Endothelial cell of umbilical vein (primary cell): ENCODE data around the gene GPR180. TPM values are rescaled to one million over a fixed set of nuclear protein-coding genes. Genes with fewer than 3 reads are reported as not detected.

Source experiments
- BruUV-seq: library from RNA; stranded (reverse); fragments of 400-500 nt; replicated peaks from 2 replicates; lab custom pipeline; 2021; lab: Mats Ljungman, UMichigan
- CTCF ChIA-PET: fragments of 300-600, 350-600 bp; sonication (Branson Sonifier 250); formaldehyde crosslinking; loops from one replicate; lab custom pipeline; 2021; ENCODE audit warnings: antibody characterized with exemption, inconsistent platforms; lab: Charles Lee
- POLR2A ChIA-PET: fragments of 300-600, 350-600 bp; sonication (Branson Sonifier 250); formaldehyde crosslinking; loops from one replicate; lab custom pipeline; 2021; ENCODE audit warnings: antibody characterized with exemption, inconsistent platforms; lab: Charles Lee
- DNase-seq: peaks from one replicate; pipeline ENCODE4 v3.0.0-alpha.2; 2011; ENCODE audit warnings: low read depth, low spot score
- FAIRE-seq: peaks from 2 replicates; lab custom pipeline; 2011; peaks lifted over from hg19 to GRCh38; lab: Jason Lieb, UNC
- H2AFZ ChIP-seq: 2 replicates; pipeline ENCODE4 v1.6.0; 2012; ENCODE audit warnings: low read depth, low read length, control low read depth, inconsistent platforms
- H3K27ac ChIP-seq: 2 replicates; pipeline ENCODE4 v1.5.1; 2011; ENCODE audit warnings: low read depth, mild to moderate bottlenecking, control low read depth, low read length, moderate library complexity; ENCODE audit not compliant: insufficient read depth
- H3K27me3 ChIP-seq, 2 experiments: 2 replicates each; pipeline versions ENCODE4 v1.6.0 to v1.6.1; 2011; ENCODE audit warnings: low read length in 2 of 2, mixed read lengths in 1 of 2; ENCODE audit not compliant: control insufficient read depth in 2 of 2, insufficient read depth in 2 of 2
- H3K36me3 ChIP-seq, 2 experiments: 2 replicates in 1 of 2; 3 replicates in 1 of 2; pipeline ENCODE4 v1.5.1; 2011; ENCODE audit warnings: low read length in 2 of 2, mild to moderate bottlenecking in 1 of 2, moderate library complexity in 1 of 2; ENCODE audit not compliant: control insufficient read depth in 2 of 2, insufficient read depth in 2 of 2; ENCODE audit errors: extremely low read depth in 1 of 2
- H3K4me1 ChIP-seq: 3 replicates; pipeline ENCODE4 v1.5.1; 2011; ENCODE audit warnings: mild to moderate bottlenecking, low read length; ENCODE audit not compliant: control insufficient read depth, insufficient read depth; ENCODE audit errors: extremely low read depth
- H3K4me2 ChIP-seq: 2 replicates; pipeline ENCODE4 v1.6.1; 2011; ENCODE audit warnings: low read length, control low read depth, mixed read lengths; ENCODE audit not compliant: insufficient read depth
- H3K4me3 ChIP-seq, 3 experiments: fragments of 200-600 bp in 1 of 3; sonication (generic), shearing (Covaris generic) in 1 of 3; replicated peaks in 1 of 3; 2 replicates each; pipeline ENCODE4 v1.5.1; 2011 to 2016; ENCODE audit warnings: control low read depth in 3 of 3, low read length in 3 of 3, mild to moderate bottlenecking in 2 of 3, inconsistent platforms in 1 of 3, low read depth in 1 of 3, moderate library complexity in 1 of 3; ENCODE audit not compliant: insufficient read depth in 1 of 3
- H3K79me2 ChIP-seq: 2 replicates; pipeline ENCODE4 v1.6.0; 2012; ENCODE audit warnings: low read length, inconsistent platforms; ENCODE audit not compliant: control insufficient read depth, insufficient read depth
- H3K9ac ChIP-seq: replicated peaks from 2 replicates; pipeline ENCODE3; 2011; ENCODE audit warnings: low read length, control low read depth; ENCODE audit not compliant: insufficient read depth; ENCODE audit errors: extremely low read depth
- H3K9me1 ChIP-seq: replicated peaks from 3 replicates; pipeline ENCODE4 v1.6.0; 2011; ENCODE audit warnings: mild to moderate bottlenecking, low read length; ENCODE audit not compliant: control insufficient read depth, insufficient read depth; ENCODE audit errors: extremely low read depth
- H3K9me3 ChIP-seq: replicated peaks from 2 replicates; pipeline ENCODE4 v1.5.1; 2012; ENCODE audit warnings: low read length, inconsistent platforms; ENCODE audit not compliant: control insufficient read depth, insufficient read depth
- H4K20me1 ChIP-seq: replicated peaks from 2 replicates; pipeline ENCODE3; 2011; ENCODE audit warnings: mild to moderate bottlenecking, low read length; ENCODE audit not compliant: control insufficient read depth, insufficient read depth; ENCODE audit errors: extremely low read depth
- CTCF ChIP-seq, 2 donors: IDR thresholded peaks; 1 replicate in 1 of 2; 2 replicates in 1 of 2; pipeline ENCODE4 v1.5.1; 2011; ENCODE audit warnings: low read length in 2 of 2, mild to moderate bottlenecking in 2 of 2, moderate library complexity in 2 of 2, control low read depth in 1 of 2, inconsistent platforms in 1 of 2, low read depth in 1 of 2; ENCODE audit not compliant: insufficient read depth in 1 of 2; ENCODE audit errors: extremely low read depth in 1 of 2
- EZH2 ChIP-seq: IDR thresholded peaks from 2 replicates; pipeline ENCODE4 v1.6.1; 2012; ENCODE audit warnings: borderline replicate concordance, low read depth, mild to moderate bottlenecking, moderate library complexity, low read length, inconsistent platforms; ENCODE audit not compliant: severe bottlenecking
- FOS ChIP-seq: IDR thresholded peaks from 2 replicates; pipeline ENCODE4 v1.6.1; 2011; ENCODE audit warnings: mild to moderate bottlenecking, low read length, moderate library complexity, borderline replicate concordance; ENCODE audit not compliant: insufficient read depth
- JUN ChIP-seq: IDR thresholded peaks from 2 replicates; pipeline ENCODE4 v1.6.1; 2011; ENCODE audit warnings: borderline replicate concordance, low read depth; ENCODE audit not compliant: insufficient read length, insufficient read depth
- POLR2A ChIP-seq: IDR thresholded peaks from 2 replicates; pipeline ENCODE4 v1.6.1; 2012; ENCODE audit warnings: low read depth, mild to moderate bottlenecking, control low read depth, low read length
- POLR2AphosphoS5 ChIP-seq: IDR thresholded peaks from 2 replicates; pipeline ENCODE4 v1.6.1; 2012; ENCODE audit warnings: low read depth, mild to moderate bottlenecking, control low read depth, low read length, moderate library complexity; ENCODE audit not compliant: insufficient read depth
- dilution Hi-C: fragments of 300-500 bp; cut with MboI; formaldehyde crosslinking; loops from one replicate; pipeline ENCODE4 v1.15.0; 2019; ENCODE audit warnings: low sequenced_read_pairs; ENCODE audit not compliant: extremely low pct_ligation_motif_present
- intact Hi-C: fragments of 100-400 bp; cut with micrococcal nuclease; formaldehyde crosslinking; loops from one replicate; pipeline ENCODE4 v1.10.0; 2022
- polyA plus RNA-seq, 4 experiments: library from polyadenylated mRNA; depleted of rRNA in 3 of 4; stranded (reverse) in 3 of 4; unstranded in 1 of 4; fragments of >200 nt; gene quantifications; 2 replicates each; pipeline versions ENCODE4 v1.2.1 to v1.2.3, GENCODE V29; 2011 to 2012; ENCODE audit warnings: missing spikeins in 1 of 4
- total RNA-seq: library from RNA; stranded (reverse); gene quantifications from 2 replicates; pipeline ENCODE4 v1.2.3, GENCODE V29; 2021

Gene GPR180
- total and polyA plus RNA-seq, 2 donors (not counting 3 experiments of a cell fraction or from before 2014, with no cell fraction given): 3.1 to 8.3 TPM

GRCh38 chr13:94583926-94584325 lies 17.7 kb upstream of the GPR180 start:
- peaks cover 12% of the 10 kb centered on the region for H3K79me2 ChIP-seq
- TF ChIP-seq FOS: no peak
- no peak for TF ChIP-seq POLR2A
- TF ChIP-seq EZH2: no peak
- no peak for TF ChIP-seq CTCF (IDR thresholded peaks at IDR 0.05; ENCODE audit: extremely low read depth in 1 of 2, insufficient read depth in 1 of 2, low read depth in 1 of 2, low read length in 2 of 2)
- TF ChIP-seq POLR2AphosphoS5: no peak
- TF ChIP-seq JUN: no peak

More at GRCh38 chr13:94583926-94584325, 17.7 kb upstream of the GPR180 start:
- ChIA-PET POLR2A (no interaction called here), CTCF (no interaction called here)
- intact Hi-C loops (no loop called here), dilution Hi-C loops (no loop called here)
- peak overlapping the region; percentile 37 for H3K27ac ChIP-seq
- DNase-seq: no peak
- peaks cover 23% of the 10 kb centered on the region for H3K4me1 ChIP-seq
- H4K20me1 ChIP-seq: no peaks in the 10 kb centered on the region
- no peak overlapping the region for H3K9ac ChIP-seq
- H3K4me3 ChIP-seq: no peak overlapping the region
- BruUV-seq: no TSS peak
- H3K36me3 ChIP-seq: peaks cover 12 to 20% of the 10 kb centered on the region in 2 experiments
- H3K27me3 ChIP-seq: no peaks in the 10 kb centered on the region
- peak overlapping the region; percentile 74 for H3K4me2 ChIP-seq
- no peak for FAIRE-seq
- H3K9me3 ChIP-seq: no peaks in the 10 kb centered on the region
- no peaks in the 10 kb centered on the region for H3K9me1 ChIP-seq
- no peak overlapping the region for H2AFZ ChIP-seq
